Activated CD4-positive, alpha-beta T cell treated with anti-CD3 and anti-CD28 coated beads for 1 hour (primary cell): ENCODE measurements around the gene MSL3.

Source experiments
- DNase-seq: peaks from one replicate; pipeline ENCODE4 v3.0.0-alpha.2; 2020

MSL3 gene

GRCh38 chrX:11759461-11760311 lies 1.6 kb downstream of the MSL3 start:
- peak; percentile 48 for DNase-seq

GRCh38 chrX:11760958-11761357 lies 2.9 kb downstream of the MSL3 start:
- no peak for DNase-seq

- DNase-seq: no peak
These were observed 6.6 kb downstream of the MSL3 start for GRCh38 chrX:11764602-11765067.

GRCh38 chrX:11765449-11765848 lies 7.4 kb downstream of the MSL3 start:
- DNase-seq: no peak

- DNase-seq: peak; percentile 14
These were observed 8.4 kb downstream of the MSL3 start for GRCh38 chrX:11766487-11766886.

GRCh38 chrX:11768039-11768438 lies 10.0 kb downstream of the MSL3 start:
- DNase-seq: no peak

- peak; percentile 31 for DNase-seq
These were observed 12.3 kb downstream of the MSL3 start for GRCh38 chrX:11770320-11770719.

- no peak for DNase-seq
These were observed 20.2 kb downstream of the MSL3 start for GRCh38 chrX:11778230-11778629.

- DNase-seq: no peak
These were observed 23.1 kb downstream of the MSL3 start for GRCh38 chrX:11781133-11781532.

- DNase-seq: no peak
These were observed 23.8 kb downstream of the MSL3 start for GRCh38 chrX:11781734-11782370.

- no peak for DNase-seq
These were observed 26.5 kb downstream of the MSL3 start for GRCh38 chrX:11784543-11784942.

- DNase-seq: no peak
These were observed 28.8 kb downstream of the MSL3 start for GRCh38 chrX:11786862-11787261.

- peak; percentile 45 for DNase-seq
These were observed 29.5 kb downstream of the MSL3 start for GRCh38 chrX:11787564-11787963.

GRCh38 chrX:11789809-11790208 lies 31.8 kb downstream of the MSL3 start:
- DNase-seq: no peak

- DNase-seq: no peak
These were observed 33.1 kb downstream of the MSL3 start for GRCh38 chrX:11791090-11791489.

GRCh38 chrX:11791537-11791936 lies 33.5 kb downstream of the MSL3 start:
- no peak for DNase-seq

- peak; percentile 46 for DNase-seq
These were observed 34.7 kb downstream of the MSL3 start for GRCh38 chrX:11792461-11793421.

GRCh38 chrX:11793734-11794133 lies 35.7 kb downstream of the MSL3 start:
- no peak for DNase-seq

- no peak for DNase-seq
These were observed 55.3 kb downstream of the MSL3 start for GRCh38 chrX:11813341-11813740.
